ENCODE measurements around the gene CHRM1. TPM values are rescaled to one million over a fixed set of nuclear protein-coding genes. Genes with fewer than 3 reads are reported as not detected.

The CHRM1 gene
- total RNA-seq, 2 donors from 2014 or later: not detected

GRCh38 chr11:62885137-62885750 is 35.9 kb downstream of the CHRM1 start:
- no peaks in the 10 kb centered on the region for H3K9me3 ChIP-seq (ENCODE audit: control insufficient read depth, low read length, poor library complexity, severe bottlenecking)
- ATAC-seq: no peak
- H3K4me3 Mint-ChIP-seq: peak overlapping the region; percentile 21
- no peaks in the 10 kb centered on the region for H3K27me3 Mint-ChIP-seq
- DNase-seq: no peak
- peaks cover 13% of the 10 kb centered on the region for H3K36me3 Mint-ChIP-seq (ENCODE audit: low read depth)
- H3K27ac Mint-ChIP-seq: peak overlapping the region; percentile 98
- H3K4me1 Mint-ChIP-seq: peaks cover 50% of the 10 kb centered on the region

- no peak for ATAC-seq
- DNase-seq: no peak
- no peak overlapping the region for H3K4me3 Mint-ChIP-seq
- no peaks in the 10 kb centered on the region for H3K27me3 Mint-ChIP-seq
- H3K4me1 Mint-ChIP-seq: peaks cover 50% of the 10 kb centered on the region
- H3K27ac Mint-ChIP-seq: peak overlapping the region; percentile 98
- H3K36me3 Mint-ChIP-seq (ENCODE audit: low read depth): peaks cover 12% of the 10 kb centered on the region
- no peaks in the 10 kb centered on the region for H3K9me3 ChIP-seq (ENCODE audit: control insufficient read depth, low read length, poor library complexity, severe bottlenecking)
Observed at GRCh38 chr11:62883673-62884072, 37.5 kb downstream of the CHRM1 start.

- peak overlapping the region; percentile 99 for H3K4me3 Mint-ChIP-seq
- H3K27ac Mint-ChIP-seq: peak overlapping the region; percentile 98
- H3K36me3 Mint-ChIP-seq (ENCODE audit: low read depth): peaks cover 11% of the 10 kb centered on the region
- DNase-seq (no peak), ATAC-seq (no peak)
- no peaks in the 10 kb centered on the region for H3K27me3 Mint-ChIP-seq
- no peaks in the 10 kb centered on the region for H3K9me3 ChIP-seq (ENCODE audit: control insufficient read depth, low read length, poor library complexity, severe bottlenecking)
- peaks cover 49% of the 10 kb centered on the region for H3K4me1 Mint-ChIP-seq
Observed at GRCh38 chr11:62882788-62883501, 38.2 kb downstream of the CHRM1 start.

- Mint-ChIP-seq H3K27me3 (no peaks in the 10 kb centered on the region), H3K4me1 (peaks cover 49% of the 10 kb centered on the region), H3K27ac (peak overlapping the region; percentile 98), H3K4me3 (peak overlapping the region; percentile 99), H3K36me3 (ENCODE audit: low read depth) (peaks cover 11% of the 10 kb centered on the region)
- DNase-seq (no peak), ATAC-seq (no peak)
- no peaks in the 10 kb centered on the region for H3K9me3 ChIP-seq (ENCODE audit: control insufficient read depth, low read length, poor library complexity, severe bottlenecking)
Observed at GRCh38 chr11:62882431-62882749, 38.8 kb downstream of the CHRM1 start.

- DNase-seq: peak; percentile 83 to 92 (median 83)
- Mint-ChIP-seq H3K4me1 (peaks cover 46% of the 10 kb centered on the region), H3K27ac (peak overlapping the region; percentile 98), H3K27me3 (no peaks in the 10 kb centered on the region), H3K4me3 (peak overlapping the region; percentile 99), H3K36me3 (ENCODE audit: low read depth) (peaks cover 11% of the 10 kb centered on the region)
- H3K9me3 ChIP-seq (ENCODE audit: control insufficient read depth, low read length, poor library complexity, severe bottlenecking): no peaks in the 10 kb centered on the region
- ATAC-seq: peak; percentile 76
Observed at GRCh38 chr11:62881579-62882430, 39.4 kb downstream of the CHRM1 start.

- peak; percentile 80 to 83 (median 82) for DNase-seq
- Mint-ChIP-seq H3K36me3 (ENCODE audit: low read depth) (peaks cover 11% of the 10 kb centered on the region), H3K4me1 (peaks cover 46% of the 10 kb centered on the region), H3K4me3 (peak within 1 kb of the TSS; percentile 99), H3K27me3 (no peaks in the 10 kb centered on the region), H3K27ac (peak within 1 kb of the TSS; percentile 98)
- peak; percentile 84 for ATAC-seq
- no peaks in the 10 kb centered on the region for H3K9me3 ChIP-seq (ENCODE audit: control insufficient read depth, low read length, poor library complexity, severe bottlenecking)
Observed at GRCh38 chr11:62880803-62881578, 40.2 kb downstream of the CHRM1 start, which contains the start of gene SLC3A2. TSS of gene SLC3A2 (plus strand) at chr11:62880896. CDS start at chr11:62881024, 128 bp downstream.

- H3K9me3 ChIP-seq (ENCODE audit: control insufficient read depth, low read length, poor library complexity, severe bottlenecking): no peaks in the 10 kb centered on the region
- H3K4me1 Mint-ChIP-seq: peaks cover 44% of the 10 kb centered on the region
- DNase-seq: no peak
- ATAC-seq: no peak
- peak overlapping the region; percentile 99 for H3K4me3 Mint-ChIP-seq
- no peaks in the 10 kb centered on the region for H3K27me3 Mint-ChIP-seq
- peaks cover 9% of the 10 kb centered on the region for H3K36me3 Mint-ChIP-seq (ENCODE audit: low read depth)
- H3K27ac Mint-ChIP-seq: peak overlapping the region; percentile 98
Observed at GRCh38 chr11:62880231-62880802, 40.8 kb downstream of the CHRM1 start.

GRCh38 chr11:62879235-62879978 is 41.8 kb downstream of the CHRM1 start:
- peak overlapping the region; percentile 99 for H3K4me3 Mint-ChIP-seq
- no peaks in the 10 kb centered on the region for H3K27me3 Mint-ChIP-seq
- H3K27ac Mint-ChIP-seq: peak overlapping the region; percentile 98
- ATAC-seq: no peak
- no peak for DNase-seq
- H3K36me3 Mint-ChIP-seq (ENCODE audit: low read depth): peaks cover 8% of the 10 kb centered on the region
- no peaks in the 10 kb centered on the region for H3K9me3 ChIP-seq (ENCODE audit: control insufficient read depth, low read length, poor library complexity, severe bottlenecking)
- peaks cover 41% of the 10 kb centered on the region for H3K4me1 Mint-ChIP-seq

- H3K4me1 Mint-ChIP-seq: peaks cover 17% of the 10 kb centered on the region
- H3K4me3 Mint-ChIP-seq: no peak overlapping the region
- H3K36me3 Mint-ChIP-seq (ENCODE audit: low read depth): peaks cover 5% of the 10 kb centered on the region
- no peak for DNase-seq
- ATAC-seq: no peak
- no peaks in the 10 kb centered on the region for H3K27me3 Mint-ChIP-seq
- H3K9me3 ChIP-seq (ENCODE audit: control insufficient read depth, low read length, poor library complexity, severe bottlenecking): no peaks in the 10 kb centered on the region
- H3K27ac Mint-ChIP-seq: no peak overlapping the region
Observed at GRCh38 chr11:62876712-62877111, 44.5 kb downstream of the CHRM1 start.

GRCh38 chr11:62875698-62876478 is 45.3 kb downstream of the CHRM1 start:
- ATAC-seq: no peak
- Mint-ChIP-seq H3K27me3 (no peaks in the 10 kb centered on the region), H3K27ac (no peak overlapping the region), H3K4me1 (peaks cover 14% of the 10 kb centered on the region), H3K36me3 (ENCODE audit: low read depth) (peaks cover 5% of the 10 kb centered on the region), H3K4me3 (no peak overlapping the region)
- H3K9me3 ChIP-seq (ENCODE audit: control insufficient read depth, low read length, poor library complexity, severe bottlenecking): no peaks in the 10 kb centered on the region
- DNase-seq: no peak

GRCh38 chr11:62874851-62875250 is 46.3 kb downstream of the CHRM1 start:
- Mint-ChIP-seq H3K4me1 (peaks cover 4% of the 10 kb centered on the region), H3K4me3 (no peak overlapping the region), H3K27ac (no peak overlapping the region), H3K27me3 (no peaks in the 10 kb centered on the region), H3K36me3 (ENCODE audit: low read depth) (no peaks in the 10 kb centered on the region)
- H3K9me3 ChIP-seq (ENCODE audit: control insufficient read depth, low read length, poor library complexity, severe bottlenecking): no peaks in the 10 kb centered on the region
- ATAC-seq (no peak), DNase-seq (no peak)
